CD14-positive monocyte (primary cell): ENCODE results near the gene GGTA1. TPM values are rescaled to one million over a fixed set of nuclear protein-coding genes. Genes with fewer than 3 reads are reported as not detected.

Experiments used
- DNase-seq, 3 donors: peaks; one replicate each; pipeline ENCODE4 v3.0.0-alpha.2; 2011 to 2022
- H2AFZ ChIP-seq: 2 replicates; pipeline ENCODE4 v1.6.0; 2012; ENCODE audit warnings: mild to moderate bottlenecking, low read depth, low read length, inconsistent platforms; ENCODE audit not compliant: insufficient read depth, poor library complexity, severe bottlenecking
- H3K27ac ChIP-seq, 2 donors: 1 replicate in 1 of 2; 2 replicates in 1 of 2; pipeline ENCODE4 v1.5.1; 2012 to 2013; ENCODE audit warnings: low read length in 2 of 2, control low read depth in 1 of 2, inconsistent platforms in 1 of 2, low read depth in 1 of 2, mild to moderate bottlenecking in 1 of 2
- H3K27me3 ChIP-seq, 2 donors: one replicate each; pipeline versions ENCODE4 v1.6.0 to v1.6.1; 2011 to 2013; ENCODE audit warnings: low read length in 2 of 2; ENCODE audit not compliant: control insufficient read depth in 2 of 2, insufficient read depth in 2 of 2
- H3K36me3 ChIP-seq, 2 donors: replicated peaks in 1 of 2; 1 replicate in 1 of 2; 2 replicates in 1 of 2; pipeline versions ENCODE4 v1.5.1 to v1.6.1; 2012 to 2013; ENCODE audit warnings: low read length in 2 of 2, control low read depth in 1 of 2, inconsistent platforms in 1 of 2, mild to moderate bottlenecking in 1 of 2; ENCODE audit not compliant: insufficient read depth in 2 of 2, control insufficient read depth in 1 of 2
- H3K4me1 ChIP-seq, 2 donors: 1 replicate in 1 of 2; 2 replicates in 1 of 2; pipeline versions ENCODE4 v1.5.1 to v1.6.1; 2012 to 2013; ENCODE audit warnings: low read length in 2 of 2, control low read depth in 1 of 2, inconsistent platforms in 1 of 2, mild to moderate bottlenecking in 1 of 2, moderate library complexity in 1 of 2; ENCODE audit not compliant: insufficient read depth in 2 of 2, control insufficient read depth in 1 of 2
- H3K4me2 ChIP-seq: replicated peaks from 2 replicates; pipeline ENCODE3; 2012; ENCODE audit warnings: low read length, moderate library complexity, mild to moderate bottlenecking; ENCODE audit not compliant: poor library complexity, severe bottlenecking; ENCODE audit errors: extremely low read depth
- H3K4me3 ChIP-seq, 3 experiments: fragments of 200-600 bp in 1 of 3; sonication (generic) in 1 of 3; replicated peaks in 1 of 3; 1 replicate in 2 of 3; 2 replicates in 1 of 3; pipeline ENCODE4 v1.5.1; 2011 to 2013; ENCODE audit warnings: low read length in 3 of 3, mild to moderate bottlenecking in 3 of 3, control low read depth in 2 of 3, low read depth in 2 of 3, inconsistent platforms in 1 of 3, moderate library complexity in 1 of 3
- H3K79me2 ChIP-seq: 2 replicates; pipeline ENCODE4 v1.6.0; 2012; ENCODE audit warnings: mild to moderate bottlenecking, control low read depth, inconsistent platforms, low read length, moderate library complexity; ENCODE audit not compliant: insufficient read depth
- H3K9ac ChIP-seq: 2 replicates; pipeline ENCODE4 v1.6.0; 2017; ENCODE audit warnings: low read length, mild to moderate bottlenecking; ENCODE audit not compliant: insufficient read depth, poor library complexity, severe bottlenecking
- H3K9me3 ChIP-seq, 2 donors: replicated peaks in 1 of 2; 1 replicate in 1 of 2; 2 replicates in 1 of 2; pipeline versions ENCODE4 v1.5.1 to v1.6.1; 2012 to 2013; ENCODE audit warnings: low read length in 2 of 2, control low read depth in 1 of 2; ENCODE audit not compliant: control insufficient read depth in 1 of 2, insufficient read depth in 1 of 2
- H4K20me1 ChIP-seq: 2 replicates; pipeline ENCODE4 v1.6.0; 2012; ENCODE audit warnings: mild to moderate bottlenecking, low read length, control low read depth, moderate library complexity; ENCODE audit not compliant: insufficient read depth
- H3K27ac Mint-ChIP-seq, 7 donors: one replicate each; pipeline ENCODE4 v1.8.0; 2020; ENCODE audit warnings: mild to moderate bottlenecking in 7 of 7, mixed read lengths in 7 of 7, moderate library complexity in 6 of 7, inconsistent platforms in 2 of 7
- H3K27me3 Mint-ChIP-seq, 3 donors: one replicate each; pipeline ENCODE4 v1.8.0; 2021 to 2022; ENCODE audit warnings: low read depth in 3 of 3, mild to moderate bottlenecking in 3 of 3, mixed read lengths in 3 of 3, moderate library complexity in 3 of 3, inconsistent platforms in 1 of 3
- H3K36me3 Mint-ChIP-seq, 2 donors: one replicate each; pipeline ENCODE4 v1.8.0; 2020; ENCODE audit warnings: mixed read lengths in 2 of 2, inconsistent platforms in 1 of 2, mild to moderate bottlenecking in 1 of 2
- H3K4me1 Mint-ChIP-seq: one replicate; pipeline ENCODE4 v1.8.0; 2020; ENCODE audit warnings: mild to moderate bottlenecking, mixed read lengths
- H3K4me3 Mint-ChIP-seq, 2 donors: one replicate each; pipeline ENCODE4 v1.8.0; 2020; ENCODE audit warnings: mild to moderate bottlenecking in 2 of 2, mixed read lengths in 2 of 2, moderate library complexity in 1 of 2
- H3K9me3 Mint-ChIP-seq, 7 donors: one replicate each; pipeline ENCODE4 v1.8.0; 2020 to 2022; ENCODE audit warnings: mixed read lengths in 7 of 7, mild to moderate bottlenecking in 6 of 7, moderate library complexity in 6 of 7, inconsistent platforms in 2 of 7
- WGBS: methylation state at CpG from one replicate; pipeline ENCODE4 v1.1.5; 2013; ENCODE audit warnings: missing lambda C conversion rate; ENCODE audit not compliant: insufficient coverage; 5-methylcytosine and 5-hydroxymethylcytosine counted together
- intact Hi-C, 2 donors: fragments of 100-400 bp; cut with micrococcal nuclease; formaldehyde crosslinking; loops; one replicate each; pipeline versions ENCODE4 v1.15.0 to v1.15.1; 2023
- polyA plus RNA-seq, 3 donors: library from polyadenylated mRNA; depleted of rRNA in 1 of 3; unstranded in 2 of 3; stranded (reverse) in 1 of 3; fragments of 300-500 nt in 2 of 3; fragments of >200 nt in 1 of 3; fragmentation: Illumina TruSeq in 2 of 3; gene quantifications; 1 replicate in 2 of 3; 2 replicates in 1 of 3; pipeline ENCODE4 v1.2.3, GENCODE V29; 2012 to 2021
- TF ChIP-seq, protein P1 (sequence below): fragments of 200-600 bp; IDR thresholded peaks from one replicate; pipeline ENCODE4 v1.8.0; 2022; ENCODE audit warnings: antibody characterized with exemption, mild to moderate bottlenecking

The GGTA1 gene
- polyA plus RNA-seq, 3 donors, result 10.9 to 35.6 (median 15.4) TPM

DNA sequence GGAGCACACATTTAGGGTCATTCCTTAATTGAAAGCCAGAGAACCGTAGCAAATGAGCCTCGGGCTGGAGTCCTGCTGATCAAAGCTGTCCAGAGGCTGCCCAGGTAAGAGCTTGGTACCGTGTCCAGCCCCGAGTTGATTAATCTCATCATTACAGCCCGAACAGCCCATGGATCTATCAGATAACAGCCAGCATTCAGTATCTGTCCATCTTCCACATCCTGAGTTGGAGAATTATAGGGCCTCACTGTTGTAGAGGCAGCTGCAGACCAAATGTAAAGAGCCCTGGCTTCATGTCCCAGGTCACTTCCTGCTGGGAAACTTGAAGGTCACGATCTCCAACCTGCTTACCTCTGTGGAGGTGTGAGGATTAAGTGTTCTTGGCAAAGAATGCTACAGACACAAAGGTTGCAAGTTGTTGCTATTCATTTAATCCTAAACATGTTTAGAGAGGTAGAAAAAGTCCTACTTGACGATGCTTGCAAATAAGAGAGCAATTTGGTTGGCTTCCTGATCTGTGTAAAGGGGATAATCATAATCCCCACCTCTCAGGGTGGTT is 16.1 kb downstream of the GGTA1 start:
- H4K20me1 ChIP-seq, result no peaks in the 10 kb centered on the region
- peaks cover 0 to 10% (median 0%) of the 10 kb centered on the region in 3 donors for H3K27me3 Mint-ChIP-seq
- 94% methylated on average over 3 of the region's 7 CpGs for WGBS
- no peak overlapping the region for H3K4me2 ChIP-seq
- no peak overlapping the region for H3K4me3 ChIP-seq
- H3K4me1 ChIP-seq, result peaks cover 33 to 37% of the 10 kb centered on the region in 2 donors
- no peak for DNase-seq
- H3K4me3 Mint-ChIP-seq, result no peak overlapping the region
- no peaks in the 10 kb centered on the region for H3K36me3 Mint-ChIP-seq
- H3K27ac ChIP-seq, result no peak overlapping the region
- no peak overlapping the region for H3K9ac ChIP-seq
- H3K36me3 ChIP-seq, result no peaks in the 10 kb centered on the region
- H3K9me3 Mint-ChIP-seq, result no peaks in the 10 kb centered on the region
- H3K4me1 Mint-ChIP-seq, result peaks cover 52% of the 10 kb centered on the region
- no peak overlapping the region for H2AFZ ChIP-seq
- H3K9me3 ChIP-seq, result no peaks in the 10 kb centered on the region
- no peaks in the 10 kb centered on the region for H3K27me3 ChIP-seq
- no peak overlapping the region for H3K27ac Mint-ChIP-seq
- intact Hi-C loops, result no loop called here
- H3K79me2 ChIP-seq, result no peaks in the 10 kb centered on the region
- TF ChIP-seq, protein P1, sequence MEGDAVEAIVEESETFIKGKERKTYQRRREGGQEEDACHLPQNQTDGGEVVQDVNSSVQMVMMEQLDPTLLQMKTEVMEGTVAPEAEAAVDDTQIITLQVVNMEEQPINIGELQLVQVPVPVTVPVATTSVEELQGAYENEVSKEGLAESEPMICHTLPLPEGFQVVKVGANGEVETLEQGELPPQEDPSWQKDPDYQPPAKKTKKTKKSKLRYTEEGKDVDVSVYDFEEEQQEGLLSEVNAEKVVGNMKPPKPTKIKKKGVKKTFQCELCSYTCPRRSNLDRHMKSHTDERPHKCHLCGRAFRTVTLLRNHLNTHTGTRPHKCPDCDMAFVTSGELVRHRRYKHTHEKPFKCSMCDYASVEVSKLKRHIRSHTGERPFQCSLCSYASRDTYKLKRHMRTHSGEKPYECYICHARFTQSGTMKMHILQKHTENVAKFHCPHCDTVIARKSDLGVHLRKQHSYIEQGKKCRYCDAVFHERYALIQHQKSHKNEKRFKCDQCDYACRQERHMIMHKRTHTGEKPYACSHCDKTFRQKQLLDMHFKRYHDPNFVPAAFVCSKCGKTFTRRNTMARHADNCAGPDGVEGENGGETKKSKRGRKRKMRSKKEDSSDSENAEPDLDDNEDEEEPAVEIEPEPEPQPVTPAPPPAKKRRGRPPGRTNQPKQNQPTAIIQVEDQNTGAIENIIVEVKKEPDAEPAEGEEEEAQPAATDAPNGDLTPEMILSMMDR, result no peak

DNA sequence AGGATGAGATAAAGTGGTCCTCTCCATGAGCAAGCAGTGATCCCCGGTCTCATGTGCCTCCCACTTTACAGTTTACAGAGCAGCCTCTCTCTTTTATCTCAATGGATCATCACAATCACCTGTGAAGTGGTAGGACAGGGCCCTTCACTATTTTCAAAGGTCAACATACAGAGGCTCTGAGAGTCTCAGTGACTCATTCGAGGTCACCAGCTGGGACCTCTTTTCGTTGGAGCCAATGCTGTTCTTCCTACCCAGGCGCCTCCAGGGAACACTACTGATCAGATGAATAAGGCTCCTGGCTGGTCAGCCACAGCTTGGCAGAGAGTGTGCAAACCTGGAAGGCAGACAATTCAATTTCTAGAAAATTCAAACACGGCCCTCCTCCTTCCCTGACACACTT is 16.6 kb downstream of the GGTA1 start:
- no peak overlapping the region for H3K4me3 ChIP-seq
- H3K79me2 ChIP-seq, result no peaks in the 10 kb centered on the region
- H4K20me1 ChIP-seq, result no peaks in the 10 kb centered on the region
- intact Hi-C loops, result no loop called here
- H3K9me3 ChIP-seq, result no peaks in the 10 kb centered on the region
- no peak overlapping the region for H3K27ac ChIP-seq
- Mint-ChIP-seq H3K36me3 (no peaks in the 10 kb centered on the region), H3K4me3 (no peak overlapping the region), H3K4me1 (peaks cover 50% of the 10 kb centered on the region), H3K27ac (peak overlapping the region in 2 of 7 donors; percentile 70 to 77), H3K27me3 (peaks cover 0 to 7% (median 0%) of the 10 kb centered on the region in 3 donors), H3K9me3 (no peaks in the 10 kb centered on the region)
- DNase-seq, result no peak
- no peaks in the 10 kb centered on the region for H3K27me3 ChIP-seq
- TF ChIP-seq, protein P1, result no peak
- peaks cover 33 to 37% of the 10 kb centered on the region in 2 donors for H3K4me1 ChIP-seq
- H2AFZ ChIP-seq, result no peak overlapping the region
- 61% methylated on average over 3 of the region's 5 CpGs for WGBS
- H3K9ac ChIP-seq, result no peak overlapping the region
- no peaks in the 10 kb centered on the region for H3K36me3 ChIP-seq
- no peak overlapping the region for H3K4me2 ChIP-seq
